Measurements from ENCODE around the gene PLCB1. TPM values are rescaled to one million over a fixed set of nuclear protein-coding genes. Genes with fewer than 3 reads are reported as not detected.

PLCB1 gene
- total RNA-seq, 2 donors from 2014 or later: 12.3 to 13.4 TPM

- no peak overlapping the region for H3K4me3 Mint-ChIP-seq
- H3K27ac Mint-ChIP-seq: no peak overlapping the region
- no peaks in the 10 kb centered on the region for H3K27me3 Mint-ChIP-seq
- DNase-seq (ENCODE audit: low spot score) (no peak), ATAC-seq (no peak)
- no peaks in the 10 kb centered on the region for H3K36me3 Mint-ChIP-seq
- H3K9me3 Mint-ChIP-seq: no peaks in the 10 kb centered on the region
- H3K4me1 Mint-ChIP-seq (ENCODE audit: low read depth in 2 of 2): peaks cover 8 to 19% of the 10 kb centered on the region in 2 donors
Observed at GRCh38 chr20:8471465-8471864, 339.4 kb downstream of the PLCB1 start.

DNA sequence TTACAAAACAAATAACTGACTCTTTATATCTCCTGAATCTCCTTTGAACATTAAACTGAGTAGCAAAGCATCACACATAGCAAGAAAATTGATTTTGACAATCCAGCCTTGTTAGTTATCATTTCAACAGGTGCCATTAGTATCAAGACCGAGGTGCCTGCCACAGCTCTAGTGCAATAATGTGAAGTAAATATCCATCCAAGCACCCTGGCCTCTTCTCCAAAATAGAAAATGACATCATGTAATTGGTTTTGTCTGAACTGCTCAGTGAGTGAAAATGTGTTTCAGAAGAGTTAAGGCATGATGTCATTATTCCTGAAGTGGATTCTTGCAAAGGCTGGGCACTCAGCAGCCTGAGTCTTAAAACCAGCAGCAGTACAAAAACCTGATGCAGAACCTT is 341.4 kb downstream of the PLCB1 start:
- Mint-ChIP-seq H3K27me3 (no peaks in the 10 kb centered on the region), H3K36me3 (no peaks in the 10 kb centered on the region), H3K4me3 (no peak overlapping the region), H3K27ac (no peak overlapping the region), H3K4me1 (ENCODE audit: low read depth in 2 of 2) (peaks cover 8 to 19% of the 10 kb centered on the region in 2 donors), H3K9me3 (no peaks in the 10 kb centered on the region)
- no peak for ATAC-seq
- no peak for DNase-seq (ENCODE audit: low spot score)

DNA sequence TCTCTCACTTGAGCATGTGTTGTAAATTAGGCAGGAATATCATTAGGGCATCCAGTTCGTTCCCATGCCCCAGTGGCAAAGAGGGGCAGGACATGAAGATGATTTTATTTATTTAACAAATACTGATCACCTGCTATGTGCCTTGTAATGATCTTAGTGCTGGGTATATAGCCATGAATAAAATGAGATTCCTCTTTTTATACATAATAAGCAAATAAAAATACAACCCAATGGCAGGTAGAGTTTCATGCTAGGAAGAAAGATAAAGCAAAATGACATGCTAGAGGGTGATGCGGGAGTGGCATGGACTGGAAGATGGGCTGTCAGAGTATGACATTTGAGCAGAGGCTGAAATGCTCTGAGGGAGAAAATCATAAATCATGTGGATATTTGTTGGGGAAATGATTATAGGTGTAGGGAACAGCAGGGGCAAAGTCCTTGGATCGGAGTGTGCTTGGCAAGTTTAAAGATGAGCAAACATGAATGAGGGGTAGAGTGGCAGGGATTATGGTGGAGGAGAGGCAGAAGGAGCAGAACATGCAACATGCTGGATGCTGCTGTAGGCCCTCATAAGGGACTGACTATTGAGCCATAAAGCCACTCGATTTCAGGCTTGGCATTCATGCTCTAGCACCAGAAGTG is 342.1 kb downstream of the PLCB1 start:
- Mint-ChIP-seq H3K4me1 (ENCODE audit: low read depth in 2 of 2) (peaks cover 8 to 19% of the 10 kb centered on the region in 2 donors), H3K4me3 (no peak overlapping the region)
- no peak for DNase-seq (ENCODE audit: low spot score)

GRCh38 chr20:8476021-8476420 is 344.0 kb downstream of the PLCB1 start:
- Mint-ChIP-seq H3K27ac (no peak overlapping the region), H3K4me3 (no peak overlapping the region), H3K27me3 (no peaks in the 10 kb centered on the region), H3K4me1 (ENCODE audit: low read depth in 2 of 2) (peaks cover 16 to 27% of the 10 kb centered on the region in 2 donors), H3K36me3 (no peaks in the 10 kb centered on the region), H3K9me3 (no peaks in the 10 kb centered on the region)
- DNase-seq (ENCODE audit: low spot score) (no peak), ATAC-seq (peak in 1 of 2 donors; percentile 41)

More for the DNA sequence above, 342.1 kb downstream of the PLCB1 start:
- ATAC-seq: no peak
- H3K27ac Mint-ChIP-seq: no peak overlapping the region
- no peaks in the 10 kb centered on the region for H3K9me3 Mint-ChIP-seq
- no peaks in the 10 kb centered on the region for H3K36me3 Mint-ChIP-seq
- no peaks in the 10 kb centered on the region for H3K27me3 Mint-ChIP-seq

- no peaks in the 10 kb centered on the region for H3K27me3 Mint-ChIP-seq
- H3K4me3 Mint-ChIP-seq: no peak overlapping the region
- H3K36me3 Mint-ChIP-seq: no peaks in the 10 kb centered on the region
- H3K4me1 Mint-ChIP-seq (ENCODE audit: low read depth in 2 of 2): peaks cover 22 to 23% of the 10 kb centered on the region in 2 donors
- H3K27ac Mint-ChIP-seq: peak overlapping the region in 1 of 2 donors; percentile 11
- ATAC-seq: no peak
- DNase-seq (ENCODE audit: low spot score): no peak
- no peaks in the 10 kb centered on the region for H3K9me3 Mint-ChIP-seq
Observed at GRCh38 chr20:8480597-8480996, 348.5 kb downstream of the PLCB1 start.

- ATAC-seq: no peak
- DNase-seq (ENCODE audit: low spot score): no peak
Observed at GRCh38 chr20:8487696-8488095, 355.6 kb downstream of the PLCB1 start.

GRCh38 chr20:8489094-8489883 is 357.2 kb downstream of the PLCB1 start:
- no peak for ATAC-seq
- no peaks in the 10 kb centered on the region for H3K36me3 Mint-ChIP-seq
- no peak for DNase-seq (ENCODE audit: low spot score)
- H3K27me3 Mint-ChIP-seq: no peaks in the 10 kb centered on the region
- peaks cover 10 to 11% of the 10 kb centered on the region in 2 donors for H3K4me1 Mint-ChIP-seq (ENCODE audit: low read depth in 2 of 2)
- no peak overlapping the region for H3K4me3 Mint-ChIP-seq
- H3K9me3 Mint-ChIP-seq: no peaks in the 10 kb centered on the region
- H3K27ac Mint-ChIP-seq: no peak overlapping the region

More at GRCh38 chr20:8487696-8488095, 355.6 kb downstream of the PLCB1 start:
- no peak overlapping the region for H3K4me3 Mint-ChIP-seq
- H3K9me3 Mint-ChIP-seq: no peaks in the 10 kb centered on the region
- no peak overlapping the region for H3K27ac Mint-ChIP-seq
- H3K27me3 Mint-ChIP-seq: no peaks in the 10 kb centered on the region
- H3K4me1 Mint-ChIP-seq (ENCODE audit: low read depth in 2 of 2): peaks cover 10 to 11% of the 10 kb centered on the region in 2 donors
- H3K36me3 Mint-ChIP-seq: no peaks in the 10 kb centered on the region

- no peaks in the 10 kb centered on the region for H3K27me3 Mint-ChIP-seq
- no peak for ATAC-seq
- H3K4me1 Mint-ChIP-seq (ENCODE audit: low read depth in 2 of 2): peaks cover 12% of the 10 kb centered on the region in 2 donors
- DNase-seq (ENCODE audit: low spot score): no peak
- H3K27ac Mint-ChIP-seq: no peak overlapping the region
- no peak overlapping the region for H3K4me3 Mint-ChIP-seq
- H3K9me3 Mint-ChIP-seq: no peaks in the 10 kb centered on the region
- no peaks in the 10 kb centered on the region for H3K36me3 Mint-ChIP-seq
Observed at GRCh38 chr20:8490076-8490830, 358.2 kb downstream of the PLCB1 start.

GRCh38 chr20:8492173-8492572 is 360.1 kb downstream of the PLCB1 start:
- ATAC-seq: no peak
- no peak overlapping the region for H3K27ac Mint-ChIP-seq
- H3K27me3 Mint-ChIP-seq: no peaks in the 10 kb centered on the region
- H3K4me1 Mint-ChIP-seq (ENCODE audit: low read depth in 2 of 2): peaks cover 6% of the 10 kb centered on the region in 2 donors
- DNase-seq (ENCODE audit: low spot score): no peak
- no peaks in the 10 kb centered on the region for H3K9me3 Mint-ChIP-seq
- no peak overlapping the region for H3K4me3 Mint-ChIP-seq
- H3K36me3 Mint-ChIP-seq: no peaks in the 10 kb centered on the region

GRCh38 chr20:8498571-8498970 is 366.5 kb downstream of the PLCB1 start:
- no peaks in the 10 kb centered on the region for H3K9me3 Mint-ChIP-seq
- DNase-seq (ENCODE audit: low spot score) (no peak), ATAC-seq (no peak)
- no peak overlapping the region for H3K27ac Mint-ChIP-seq
- no peaks in the 10 kb centered on the region for H3K36me3 Mint-ChIP-seq
- H3K4me1 Mint-ChIP-seq (ENCODE audit: low read depth in 2 of 2): peaks cover 6% of the 10 kb centered on the region in 2 donors
- H3K27me3 Mint-ChIP-seq: no peaks in the 10 kb centered on the region
- H3K4me3 Mint-ChIP-seq: no peak overlapping the region

DNA sequence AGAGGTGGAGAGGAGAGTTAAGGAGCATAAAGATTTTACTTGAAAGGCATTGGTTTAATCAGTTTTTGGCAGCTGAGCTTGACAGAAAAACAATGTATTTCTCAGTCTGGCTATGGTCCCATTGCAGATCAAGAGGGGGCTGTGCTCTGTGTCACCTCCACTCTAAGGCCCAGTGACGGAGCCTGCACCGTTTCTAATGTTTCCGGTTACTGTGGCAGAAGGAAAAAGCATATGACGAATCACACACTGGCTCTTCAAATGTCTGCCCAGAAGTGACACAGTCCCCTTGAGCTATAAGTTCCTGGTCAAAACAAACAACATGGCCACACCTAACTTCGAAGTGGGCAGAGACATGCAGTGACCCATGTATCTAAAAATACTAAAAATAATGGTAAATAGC is 372.0 kb downstream of the PLCB1 start:
- Mint-ChIP-seq H3K27ac (no peak overlapping the region), H3K4me3 (no peak overlapping the region), H3K9me3 (peaks cover 3% of the 10 kb centered on the region), H3K4me1 (ENCODE audit: low read depth in 2 of 2) (peaks cover 6 to 13% of the 10 kb centered on the region in 2 donors), H3K27me3 (no peaks in the 10 kb centered on the region), H3K36me3 (no peaks in the 10 kb centered on the region)
- ATAC-seq: no peak
- DNase-seq (ENCODE audit: low spot score): no peak

DNA sequence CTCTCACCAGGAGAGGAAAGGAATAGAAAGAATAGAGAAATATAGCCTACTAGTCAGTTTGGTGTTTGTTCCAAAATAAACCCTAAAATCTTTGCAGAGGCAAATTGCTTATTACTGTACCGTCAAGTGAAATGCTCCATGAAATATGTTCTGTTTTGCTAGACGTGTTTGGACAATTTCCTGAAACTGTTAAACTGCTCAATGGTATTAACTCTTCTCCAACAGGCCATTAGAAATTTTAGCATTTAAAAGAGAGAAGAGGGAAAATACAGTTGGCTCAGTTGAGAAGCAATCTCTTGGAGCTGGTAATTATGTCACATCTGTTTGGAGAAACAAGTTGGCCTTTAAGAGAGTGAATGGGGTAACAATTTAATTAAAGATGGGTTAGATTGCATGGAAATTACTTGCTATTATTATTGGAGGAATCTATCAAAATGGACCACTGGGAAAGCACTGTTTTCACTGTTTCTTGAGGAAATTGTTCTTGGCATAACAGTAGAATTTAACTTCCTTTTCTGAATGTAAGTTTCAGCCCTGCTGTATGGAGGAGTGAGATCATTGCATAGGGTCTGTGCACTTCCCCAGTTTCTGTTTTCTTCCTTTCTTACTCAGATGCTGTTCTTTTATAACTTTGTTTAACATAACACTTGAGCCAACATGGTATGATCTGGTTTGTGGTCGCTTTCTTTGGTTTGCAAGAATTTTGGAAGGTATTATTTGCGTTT is 373.6 kb downstream of the PLCB1 start:
- H3K4me1 Mint-ChIP-seq (ENCODE audit: low read depth in 2 of 2): peaks cover 15 to 19% of the 10 kb centered on the region in 2 donors
- DNase-seq (ENCODE audit: low spot score) (no peak), ATAC-seq (no peak)
- H3K4me3 Mint-ChIP-seq: no peak overlapping the region
- H3K36me3 Mint-ChIP-seq: no peaks in the 10 kb centered on the region
- H3K27me3 Mint-ChIP-seq: no peaks in the 10 kb centered on the region
- no peak overlapping the region for H3K27ac Mint-ChIP-seq
- H3K9me3 Mint-ChIP-seq: peaks cover 3% of the 10 kb centered on the region

GRCh38 chr20:8507231-8507630 is 375.2 kb downstream of the PLCB1 start:
- Mint-ChIP-seq H3K4me3 (no peak overlapping the region), H3K9me3 (peaks cover 3% of the 10 kb centered on the region), H3K4me1 (ENCODE audit: low read depth in 2 of 2) (peaks cover 19 to 21% of the 10 kb centered on the region in 2 donors), H3K27ac (no peak overlapping the region), H3K36me3 (no peaks in the 10 kb centered on the region), H3K27me3 (no peaks in the 10 kb centered on the region)
- no peak for DNase-seq (ENCODE audit: low spot score)
- no peak for ATAC-seq

Data from natural killer cell treated with Interleukin-12 subunit alpha and Interleukin-12 subunit beta and Interleukin-15 and Interleukin-18, amount 100 ng/mL, for 72 hours (primary cell).